OCI-LY1 (cell line): ENCODE results near the gene RIMBP3C.

Source experiments
- CTCF ChIP-seq: fragments of 200-600 bp; sonication (generic), shearing (Covaris generic); IDR thresholded peaks from 2 replicates; pipeline ENCODE4 v1.5.1; 2017; ENCODE audit warnings: mild to moderate bottlenecking, antibody characterized with exemption, low read length, moderate library complexity, mixed read lengths
- EZH2 ChIP-seq: fragments of 200-600 bp; sonication (generic), shearing (Covaris generic); IDR thresholded peaks from 2 replicates; pipeline ENCODE4 v1.8.0; 2017; ENCODE audit warnings: borderline replicate concordance, mixed run types, mild to moderate bottlenecking, antibody characterized with exemption, low read length, moderate library complexity, mixed read lengths

DNA sequence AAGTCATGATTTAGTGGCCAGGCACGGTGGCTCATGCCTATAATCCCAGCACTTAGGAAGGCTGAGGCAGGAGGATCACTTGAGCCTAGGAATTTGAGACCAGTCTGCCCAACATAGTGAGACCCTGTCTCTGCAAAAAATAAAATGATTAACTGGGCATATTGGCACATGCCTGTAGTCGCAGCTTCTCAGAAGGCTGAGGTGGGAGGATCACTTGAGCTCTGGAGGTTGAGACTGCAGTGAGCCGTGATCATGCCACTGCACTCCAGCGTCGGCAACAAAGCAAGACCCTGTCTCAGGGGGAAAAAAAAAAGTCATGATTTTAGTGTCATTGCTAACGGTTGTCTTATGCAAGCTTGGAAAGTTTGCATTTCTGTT is 28.2 kb upstream of the RIMBP3C start:
- TF ChIP-seq CTCF (no peak), EZH2 (no peak)
